Measurements from ENCODE around the gene NDUFA8. TPM values are rescaled to one million over a fixed set of nuclear protein-coding genes. Genes with fewer than 3 reads are reported as not detected.

NDUFA8 gene
- total RNA-seq, 1 donor from 2014 or later = 49.4 TPM

DNA sequence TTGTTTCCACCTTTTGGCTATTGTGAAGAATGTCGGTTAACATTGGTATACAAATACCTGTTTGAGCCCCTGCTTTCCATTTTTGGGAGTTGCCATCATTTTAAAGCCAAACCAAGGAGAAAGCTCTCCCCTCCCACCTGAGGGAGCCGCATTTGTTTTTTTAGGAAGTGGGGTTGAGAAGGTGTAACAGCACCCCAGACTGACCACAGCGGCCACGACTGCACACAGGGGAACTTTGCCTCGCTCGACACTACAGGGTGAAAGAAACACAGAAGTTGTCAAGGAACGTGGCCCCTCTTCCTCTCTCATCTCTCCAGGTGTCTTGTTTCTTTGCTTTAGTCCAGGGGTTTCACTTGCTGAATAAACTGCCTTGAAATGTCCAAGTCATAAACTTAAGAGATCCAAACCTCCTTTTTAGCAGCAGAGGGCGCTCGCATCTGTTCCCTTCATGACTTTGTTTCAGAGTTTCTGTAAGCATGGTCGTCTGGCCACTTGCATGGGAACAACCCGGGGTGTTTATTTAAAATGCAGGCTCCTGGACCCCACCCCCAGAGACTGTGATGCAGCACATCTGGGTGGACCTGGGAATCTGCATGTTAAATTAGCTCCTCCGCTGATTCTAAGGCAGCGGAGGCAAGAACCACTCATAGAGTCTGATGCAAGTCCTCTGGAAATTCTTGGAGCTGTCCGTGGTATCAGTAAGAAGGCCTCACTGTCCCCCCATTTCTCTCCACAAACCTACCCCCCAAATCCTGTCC, 64.4 kb downstream of the NDUFA8 start:
- no peak for DNase-seq (ENCODE audit: low read depth)
- TF ChIP-seq CTCF (conservative IDR thresholded peaks at IDR 0.05; ENCODE audit: low read depth, low read length) = peak; percentile 82
- no peak overlapping the region for H3K4me3 ChIP-seq (ENCODE audit: low read depth, low read length)

Other genes starting within 250 kb of the NDUFA8 start
- 0.75 and 1.7 TPM in 2 replicates for gene TTLL11, start 66.5 kb downstream of the NDUFA8 start, total RNA-seq
- not detected in 2 replicates for gene MORN5, start 129 bp upstream of the NDUFA8 start, total RNA-seq
- 0.06 TPM in 1 of 2 replicates, not detected in the other for gene LHX6, start 69.2 kb upstream of the NDUFA8 start, total RNA-seq
- gene RBM18, start 105.1 kb upstream of the NDUFA8 start, total RNA-seq = 8.4 and 13.9 TPM in 2 replicates
- 27.3 and 48.8 TPM in 2 replicates for gene MRRF, start 105.1 kb upstream of the NDUFA8 start, total RNA-seq
- 2.2 and 6.0 TPM in 2 replicates for gene PTGS1, start 211.2 kb upstream of the NDUFA8 start, total RNA-seq

Measured in epithelial cell of proximal tubule (primary cell).